ENCODE results near the gene GRIK5.

- TF ChIP-seq CTCF (conservative IDR thresholded peaks at IDR 0.05; ENCODE audit: low read length) (peak; percentile 76), EZH2phosphoT487 (IDR thresholded peaks at IDR 0.05; ENCODE audit: borderline replicate concordance, low read depth, low read length) (no peak)
Measured at GRCh38 chr19:41959056-41960053, 110.7 kb downstream of the GRIK5 start, which contains the start of gene RABAC1.

Data from OCI-LY7 (cell line).